ENCODE data around the gene ARHGDIA.

The ARHGDIA gene

GRCh38 chr17:81860756-81861568, 10.2 kb downstream of the ARHGDIA start:
- peak; percentile 99 for DNase-seq

GRCh38 chr17:81859906-81860755, 11.0 kb downstream of the ARHGDIA start, which contains the start of gene P4HB:
Gene P4HB, minus strand, starts transcription at chr17:81860535. Its CDS starts 64 bp downstream, at chr17:81860471.
- DNase-seq, result no peak

- no peak for DNase-seq
Measured at GRCh38 chr17:81858967-81859905, 11.9 kb downstream of the ARHGDIA start.

- no peak for DNase-seq
Measured at GRCh38 chr17:81858170-81858966, 12.8 kb downstream of the ARHGDIA start.

GRCh38 chr17:81854974-81855774, 16.0 kb downstream of the ARHGDIA start:
- DNase-seq, result no peak

- no peak for DNase-seq
Measured at GRCh38 chr17:81852237-81852636, 18.9 kb downstream of the ARHGDIA start.

- no peak for DNase-seq
Measured at GRCh38 chr17:81851423-81851822, 19.7 kb downstream of the ARHGDIA start.

GRCh38 chr17:81849457-81849856, 21.7 kb downstream of the ARHGDIA start:
- no peak for DNase-seq

GRCh38 chr17:81846743-81847689, 24.1 kb downstream of the ARHGDIA start:
- DNase-seq, result no peak

- DNase-seq, result no peak
Measured at GRCh38 chr17:81845881-81846742, 25.0 kb downstream of the ARHGDIA start.

GRCh38 chr17:81845361-81845760, 25.8 kb downstream of the ARHGDIA start:
- DNase-seq, result no peak

- no peak for DNase-seq
Measured at GRCh38 chr17:81844887-81845286, 26.2 kb downstream of the ARHGDIA start.

GRCh38 chr17:81844327-81844851, 26.7 kb downstream of the ARHGDIA start:
- no peak for DNase-seq

- no peak for DNase-seq
Measured at GRCh38 chr17:81843713-81844326, 27.3 kb downstream of the ARHGDIA start.

GRCh38 chr17:81842725-81843504, 28.2 kb downstream of the ARHGDIA start:
- no peak for DNase-seq

- no peak for DNase-seq
Measured at GRCh38 chr17:81842378-81842724, 28.8 kb downstream of the ARHGDIA start.

GRCh38 chr17:81841866-81842265, 29.3 kb downstream of the ARHGDIA start:
- DNase-seq, result no peak

All from NCI-H526 treated with DMSO at 0.1 percent for 48 hours (cell line).